LHCN-M2 (cell line): ENCODE measurements around the gene WDR7. TPM values are rescaled to one million over a fixed set of nuclear protein-coding genes. Genes with fewer than 3 reads are reported as not detected.
A peak's percentile ranks its signal among the peaks of the same experiment; 100 is the strongest.

ENCODE experiments used
- DNase-seq: peaks from one replicate; pipeline ENCODE4 v3.0.0-alpha.2; 2012; ENCODE audit warnings: low read depth
- polyA plus RNA-seq: library from polyadenylated mRNA; unstranded; fragments of >200 nt; gene quantifications from one replicate; pipeline ENCODE4 v1.2.1, GENCODE V29; 2012; ENCODE audit warnings: missing spikeins
- total RNA-seq: library from RNA; depleted of rRNA; stranded (reverse); fragments of >200 nt; gene quantifications from 2 replicates; pipeline ENCODE4 v1.2.3, GENCODE V29; 2014; rRNA removed

Gene WDR7
- total RNA-seq = 11.0 and 11.9 TPM in 2 replicates
- polyA plus RNA-seq = 4.4 TPM

GRCh38 chr18:56650944-56651770, at the start of gene WDR7:
Gene WDR7 (plus strand): TSS chr18:56651359. CDS start chr18:56672516, 21,157 bp downstream.
- DNase-seq = peak; percentile 98

DNA sequence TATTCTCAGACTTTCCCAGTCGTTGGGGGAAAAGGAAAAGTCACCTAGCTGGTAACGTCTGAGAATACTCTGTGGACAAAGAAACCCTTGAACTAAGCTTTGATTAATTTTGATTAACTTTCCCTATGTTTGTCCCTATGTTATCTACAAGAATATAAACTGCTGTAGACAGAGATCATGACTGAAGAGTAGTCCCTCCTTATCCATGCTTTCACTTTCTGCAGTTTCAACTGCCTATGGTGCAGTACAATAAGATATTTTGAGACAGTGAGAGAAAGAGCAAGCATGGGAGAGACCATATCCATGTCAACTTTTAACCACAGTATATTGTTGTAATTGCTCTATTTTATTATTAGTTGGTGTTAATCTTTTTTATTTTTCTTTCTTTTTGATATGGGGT, 44.5 kb upstream of the WDR7 start:
- DNase-seq = no peak

DNA sequence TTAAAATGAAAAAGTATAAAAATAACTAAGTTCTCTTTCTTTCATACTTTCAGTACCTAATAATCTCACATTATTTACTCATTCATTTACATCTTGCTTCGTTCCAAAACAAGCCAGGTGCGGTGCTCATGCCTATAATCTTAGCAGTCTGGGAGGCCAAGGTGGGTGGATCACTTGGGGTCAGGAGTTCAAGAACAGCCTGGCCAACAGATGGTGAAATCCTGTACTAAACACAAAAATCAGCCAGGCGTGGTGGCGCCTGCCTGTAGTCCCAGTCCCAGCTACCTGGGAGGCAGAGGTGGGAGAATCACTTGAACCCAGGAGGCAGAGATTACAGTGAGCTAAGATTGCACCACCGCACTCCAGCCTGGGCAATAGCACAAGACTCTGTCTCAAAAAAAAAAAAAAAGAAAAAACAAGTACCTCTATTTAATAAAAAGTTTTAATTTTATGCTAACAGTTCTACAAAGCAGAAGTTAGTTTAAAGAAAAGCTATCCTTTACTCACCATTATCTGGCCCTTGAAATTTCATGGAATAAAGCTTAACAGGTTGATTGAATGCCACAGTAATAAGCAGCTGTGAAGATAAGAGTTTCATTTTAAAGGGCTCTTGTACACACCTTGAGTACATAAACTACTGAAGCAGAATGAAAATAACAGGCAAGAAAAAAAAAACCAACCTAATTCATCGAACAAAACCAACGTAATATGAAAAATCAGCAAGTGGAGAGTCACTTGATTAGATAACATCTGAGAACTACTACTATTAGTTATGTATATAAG, 35.2 kb upstream of the WDR7 start:
- no peak for DNase-seq

DNA sequence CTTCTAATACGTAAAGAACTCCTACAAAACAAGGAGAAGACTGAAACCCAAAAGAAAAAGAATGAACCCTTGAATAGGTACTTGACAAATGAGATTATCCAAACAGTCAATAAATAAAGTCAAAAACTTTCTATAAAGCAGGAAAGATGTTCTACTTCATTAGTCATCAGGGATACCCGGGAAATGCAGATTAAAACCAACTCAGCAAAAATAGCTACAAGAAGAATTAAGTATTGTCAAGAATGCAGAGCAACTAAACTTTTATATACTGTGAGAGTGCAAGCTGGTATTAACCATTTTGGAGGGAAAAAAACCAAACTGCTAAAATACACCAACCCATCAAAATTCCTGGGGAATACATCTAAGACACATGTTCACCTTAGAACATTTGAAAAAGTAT, 23.2 kb upstream of the WDR7 start:
- peak; percentile 8 for DNase-seq

GRCh38 chr18:56632070-56633022, 18.8 kb upstream of the WDR7 start:
- DNase-seq = no peak

DNA sequence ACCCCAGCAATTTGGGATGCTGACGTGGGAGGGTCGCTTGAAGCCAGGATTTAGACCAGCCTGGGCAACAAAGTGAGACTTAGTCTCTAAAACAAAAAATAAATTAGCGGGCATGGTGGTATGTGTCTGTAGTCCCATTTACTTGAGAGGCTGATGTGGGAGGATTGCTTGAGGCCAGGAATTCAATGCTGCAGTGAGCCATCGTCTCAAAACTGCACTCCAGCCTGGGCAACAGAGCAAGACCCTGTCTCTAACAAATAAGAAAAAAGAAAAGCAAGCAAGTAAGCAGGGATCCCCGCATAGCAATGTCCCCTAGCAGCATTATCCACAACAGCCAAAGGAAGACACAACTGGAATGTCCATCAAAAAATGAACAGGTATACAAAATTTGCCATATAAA, 16.2 kb upstream of the WDR7 start:
- DNase-seq = no peak

DNA sequence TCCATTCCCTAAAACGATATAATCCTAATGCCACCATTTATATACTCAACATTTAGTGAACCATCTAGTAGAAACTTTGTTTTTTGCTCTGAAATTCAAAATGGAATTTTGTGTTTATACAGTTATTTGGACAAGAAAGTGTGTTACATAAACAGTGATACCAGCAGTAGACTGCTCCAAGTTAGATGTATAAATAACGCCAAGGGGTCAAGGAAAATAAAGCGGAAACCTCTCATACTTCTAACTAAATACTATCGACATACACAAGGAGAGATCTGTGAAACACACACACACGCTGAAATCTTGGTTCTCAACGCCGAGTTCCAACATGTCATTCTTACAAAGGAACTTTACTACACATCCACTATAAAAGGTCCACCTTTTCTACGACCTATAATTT, 14.0 kb upstream of the WDR7 start:
- DNase-seq = no peak

GRCh38 chr18:56637711-56638231, 13.4 kb upstream of the WDR7 start:
- peak; percentile 6 for DNase-seq

DNA sequence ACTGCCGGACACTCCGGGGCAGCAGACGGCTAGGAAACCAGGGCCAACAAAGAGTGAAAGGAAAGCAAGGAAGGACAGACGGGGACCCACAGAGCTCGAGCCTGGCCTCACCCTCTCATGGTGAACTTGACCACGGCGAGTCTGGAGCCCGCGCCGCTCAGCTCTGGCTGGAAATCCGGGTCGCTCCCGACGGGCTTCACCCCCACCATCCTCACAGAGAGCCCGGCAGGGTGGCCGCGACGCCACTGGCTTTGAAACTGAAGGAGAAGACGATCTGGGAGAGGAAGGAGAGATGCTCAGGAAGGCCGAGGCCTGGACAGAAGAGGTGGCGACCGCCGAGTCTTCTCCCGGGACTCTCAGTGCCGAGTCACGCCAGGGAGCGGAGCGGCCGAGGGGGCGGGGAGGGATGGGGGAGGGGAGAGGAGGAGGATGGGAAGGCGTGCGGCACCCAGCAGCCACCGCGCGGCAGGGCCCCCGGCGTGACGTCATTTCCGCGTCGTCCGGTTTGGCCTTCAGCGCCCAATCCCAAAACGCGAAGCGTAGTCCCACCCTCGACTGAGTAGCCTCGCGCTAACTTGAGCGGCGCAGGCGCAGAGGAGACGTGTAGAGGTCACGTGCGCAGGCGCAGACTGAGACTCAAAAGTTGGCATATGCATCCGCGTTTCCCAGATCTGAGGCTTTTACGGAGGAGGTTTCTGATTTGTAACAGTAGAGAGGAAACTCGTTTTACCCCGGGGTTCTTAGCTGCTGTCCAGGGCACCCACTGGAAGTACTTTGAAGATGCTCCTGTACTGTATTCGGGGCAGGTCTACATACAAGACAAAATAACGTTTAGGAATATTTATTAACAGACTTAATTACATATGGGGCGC, 12.7 kb upstream of the WDR7 start, which contains the start of gene TXNL1:
Gene TXNL1 (minus strand): TSS at position 361 of the 872 bp plus-strand sequence. CDS start 152 bp downstream, at position 209.
- DNase-seq = peak; percentile 98

DNA sequence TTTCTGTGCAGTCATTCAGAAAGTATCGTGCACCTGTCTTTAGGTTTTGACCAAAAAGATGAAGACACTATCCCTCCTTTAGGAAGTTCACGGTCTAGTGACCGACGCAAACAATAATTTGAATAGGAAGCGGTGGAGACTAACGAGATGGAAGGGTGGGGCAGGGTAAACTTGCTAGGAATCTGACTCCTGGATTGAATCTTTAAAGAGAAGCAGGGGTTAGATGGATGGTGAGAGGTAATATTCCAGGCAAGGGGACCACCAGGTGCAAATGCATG, 12.1 kb upstream of the WDR7 start:
- DNase-seq = no peak

DNA sequence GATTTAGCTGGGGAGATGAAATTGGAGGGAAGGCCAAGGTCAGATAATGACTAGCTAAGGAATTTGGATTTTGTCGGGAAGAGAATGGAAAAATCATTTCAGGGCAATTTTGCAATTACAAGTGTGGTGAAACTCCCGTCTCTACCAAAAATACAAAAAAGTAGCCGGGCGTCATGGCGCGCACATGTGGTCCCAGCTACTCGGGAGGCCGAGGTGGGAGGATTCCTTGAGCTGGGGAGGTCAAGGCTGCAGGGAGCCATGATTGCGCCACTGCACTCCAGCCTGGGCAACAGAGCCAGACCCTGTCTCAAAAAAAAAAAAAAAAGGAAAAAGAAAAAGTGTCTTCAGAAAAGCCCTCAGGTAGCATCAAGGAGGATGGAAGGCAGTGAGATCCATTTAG, 11.6 kb upstream of the WDR7 start:
- DNase-seq = no peak

- peak; percentile 11 for DNase-seq
Measured at GRCh38 chr18:56641714-56642337, 9.3 kb upstream of the WDR7 start.

DNA sequence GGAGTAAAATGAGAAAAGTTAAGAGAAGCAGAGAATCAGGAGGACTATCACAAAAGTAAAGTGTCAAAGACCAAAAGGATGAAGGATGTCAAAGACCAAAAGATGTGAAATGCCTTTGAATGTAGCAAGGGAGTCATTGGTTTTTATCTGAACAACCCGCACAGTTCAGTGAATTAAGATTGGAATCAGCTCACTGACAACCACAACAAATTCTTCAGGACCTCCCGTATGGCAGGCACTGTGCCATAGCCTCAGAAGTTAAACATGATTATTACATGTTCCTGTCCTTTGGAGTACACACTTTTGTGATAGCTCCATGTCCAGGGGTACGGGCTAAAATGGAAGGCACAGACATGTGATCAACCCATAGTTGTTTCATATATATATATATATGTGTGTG, 7.8 kb upstream of the WDR7 start:
- no peak for DNase-seq

DNA sequence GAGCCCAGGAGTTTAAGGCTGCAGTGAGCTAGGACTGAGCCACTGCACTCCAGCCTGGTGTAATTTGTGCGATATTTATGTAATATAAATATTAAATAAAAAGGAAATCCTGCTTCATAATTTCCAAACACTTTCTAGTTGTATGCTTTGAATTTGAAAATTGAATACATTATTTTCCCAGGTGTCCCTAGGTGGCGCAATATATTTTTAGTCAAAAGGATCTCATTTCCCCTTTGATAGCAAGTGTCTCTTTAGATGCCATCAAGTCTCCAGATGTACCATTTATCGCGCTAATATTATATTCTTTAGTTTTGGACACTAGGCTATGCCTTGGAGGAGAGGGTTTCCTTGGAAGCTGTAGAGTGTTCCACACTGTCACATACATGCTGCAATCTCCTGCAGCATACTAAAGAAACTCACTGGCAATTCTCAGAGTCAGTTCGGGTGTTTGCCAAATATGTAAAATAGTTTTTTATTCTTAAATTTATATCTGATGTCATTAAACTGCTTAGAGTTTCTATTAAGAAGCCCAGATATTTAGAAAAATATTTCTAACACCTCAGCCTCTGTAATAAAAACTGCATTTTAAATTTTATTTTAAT, 5.6 kb upstream of the WDR7 start:
- DNase-seq = no peak

- DNase-seq = no peak
Measured at GRCh38 chr18:56647071-56647470, 4.1 kb upstream of the WDR7 start.

DNA sequence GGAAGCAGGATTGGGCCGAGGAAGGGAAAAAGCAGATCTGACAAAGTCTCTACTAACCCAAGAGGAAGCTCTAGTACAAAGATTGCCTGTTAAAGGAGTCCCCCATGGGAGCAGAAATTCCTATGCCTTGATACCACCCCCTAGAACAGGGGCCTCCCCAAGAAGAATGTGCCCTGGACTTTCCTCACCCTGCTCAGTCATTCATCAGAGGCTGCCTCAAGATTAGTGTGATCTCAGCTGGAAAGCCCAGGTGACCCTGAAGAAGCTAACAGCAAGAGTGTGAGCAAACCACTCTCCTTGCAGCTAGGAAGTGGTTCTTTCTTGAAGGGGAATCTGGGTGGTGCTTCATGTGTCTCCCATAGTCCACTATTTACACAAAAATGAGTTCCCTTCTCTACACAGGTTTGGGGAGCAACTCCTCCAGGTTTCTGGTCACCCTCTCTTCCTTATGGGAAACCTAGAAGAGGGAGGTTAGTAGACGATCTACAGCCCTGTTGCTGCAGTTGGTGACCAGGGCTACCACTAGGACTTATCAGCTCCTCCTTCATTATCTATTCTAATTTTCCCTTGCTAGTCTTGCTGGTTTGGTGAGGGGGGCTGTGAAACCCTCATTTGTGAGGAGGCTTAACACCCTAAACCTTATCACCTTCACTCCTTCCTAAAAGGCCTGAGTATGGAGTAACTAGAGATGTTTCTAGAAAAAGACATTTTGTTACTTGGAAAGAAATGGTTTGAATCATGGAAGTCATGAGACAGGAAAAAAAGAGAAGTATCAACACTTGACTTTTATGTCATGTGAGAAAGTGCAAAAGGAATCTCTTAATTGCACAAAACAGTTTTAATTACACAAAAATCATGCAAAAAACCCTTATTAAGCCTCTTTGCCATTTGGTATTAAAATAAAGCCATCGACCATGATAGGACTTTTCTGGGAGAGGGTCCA, 2.9 kb upstream of the WDR7 start:
- no peak for DNase-seq

GRCh38 chr18:56649996-56650395, 1.2 kb upstream of the WDR7 start:
- DNase-seq = no peak

- DNase-seq = no peak
Measured at GRCh38 chr18:56651771-56652092, 573 bp downstream of the WDR7 start.

DNA sequence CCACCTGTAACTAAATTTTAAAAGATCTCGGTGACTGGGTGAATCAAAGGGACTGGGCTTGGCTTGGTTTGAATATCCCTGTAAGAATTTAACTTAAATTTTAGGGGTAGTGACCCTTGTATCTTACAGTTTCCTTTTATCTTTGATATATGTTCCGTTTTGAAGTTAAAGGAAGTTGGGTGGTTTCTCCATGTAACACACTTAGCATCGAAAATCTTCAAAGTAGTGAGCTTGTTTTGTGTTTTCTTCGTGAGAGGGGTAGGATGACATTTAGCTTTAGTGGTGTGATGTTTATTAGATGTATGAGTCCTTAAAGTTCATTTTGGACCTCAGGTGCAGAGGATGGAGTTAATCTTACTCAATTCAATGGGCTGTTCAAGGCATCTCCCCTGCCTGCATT, 1.6 kb downstream of the WDR7 start:
- no peak for DNase-seq
